Stimulated activated effector memory CD8-positive, alpha-beta T cell treated with anti-CD3 and anti-CD28 coated beads, Interleukin-12 subunit alpha, Interleukin-12 subunit beta, amount 100 ng/mL, for 72 hours (primary cell): ENCODE data around the gene SPTBN4.
"Not testable (repeated sequence)": the region's sequence is repeated elsewhere in the genome, so short reads cannot be mapped to it uniquely, and the experiment has no call there.

ENCODE experiments used
- ATAC-seq: fragments of 150-1000 bp; cut with Tn5 transposase; 2 replicates; pipeline ENCODE4 v1.10.0; 2021
- DNase-seq, 2 donors: peaks; one replicate each; pipeline ENCODE4 v3.0.0; 2021 to 2022; ENCODE audit warnings: low spot score in 2 of 2
- H3K27ac Mint-ChIP-seq: one replicate; pipeline ENCODE4 v1.8.0; 2022; ENCODE audit warnings: mild to moderate bottlenecking, mixed read lengths
- H3K36me3 Mint-ChIP-seq: one replicate; pipeline ENCODE4 v1.8.0; 2022; ENCODE audit warnings: mild to moderate bottlenecking, mixed read lengths
- H3K4me1 Mint-ChIP-seq: one replicate; pipeline ENCODE4 v1.8.0; 2022; ENCODE audit warnings: mixed read lengths
- H3K4me3 Mint-ChIP-seq: one replicate; pipeline ENCODE4 v1.8.0; 2022; ENCODE audit warnings: mild to moderate bottlenecking, mixed read lengths
- H3K9me3 Mint-ChIP-seq: one replicate; pipeline ENCODE4 v1.8.0; 2022; ENCODE audit warnings: mixed read lengths

SPTBN4 gene

GRCh38 chr19:40466985-40467734 is at the start of gene SPTBN4:
Gene SPTBN4 (plus strand): TSS chr19:40467001. CDS start chr19:40472622, 5,621 bp downstream.
- Mint-ChIP-seq H3K9me3 (no peaks in the 10 kb centered on the region), H3K4me1 (peaks cover 33% of the 10 kb centered on the region), H3K27ac (peak within 1 kb of the TSS; percentile 95), H3K36me3 (peaks cover 8% of the 10 kb centered on the region), H3K4me3 (peak within 1 kb of the TSS; percentile 82)
- DNase-seq (no peak), ATAC-seq (no peak)

GRCh38 chr19:40417643-40417981 is 49.2 kb upstream of the SPTBN4 start:
- Mint-ChIP-seq H3K4me3 (no peak overlapping the region), H3K9me3 (no peaks in the 10 kb centered on the region), H3K27ac (peak overlapping the region; percentile 75), H3K36me3 (peaks cover 31% of the 10 kb centered on the region), H3K4me1 (peaks cover 25% of the 10 kb centered on the region)
- DNase-seq (no peak), ATAC-seq (no peak)

- ATAC-seq = no peak
- H3K36me3 Mint-ChIP-seq = peaks cover 35% of the 10 kb centered on the region
- no peaks in the 10 kb centered on the region for H3K9me3 Mint-ChIP-seq
- H3K4me3 Mint-ChIP-seq = no peak overlapping the region
- H3K27ac Mint-ChIP-seq = peak overlapping the region; percentile 75
- no peak for DNase-seq
- peaks cover 29% of the 10 kb centered on the region for H3K4me1 Mint-ChIP-seq
Measured at GRCh38 chr19:40418040-40418439, 48.8 kb upstream of the SPTBN4 start.

GRCh38 chr19:40419066-40419612 is 47.7 kb upstream of the SPTBN4 start:
- no peak overlapping the region for H3K4me3 Mint-ChIP-seq
- H3K9me3 Mint-ChIP-seq = no peaks in the 10 kb centered on the region
- peaks cover 46% of the 10 kb centered on the region for H3K36me3 Mint-ChIP-seq
- DNase-seq (no peak), ATAC-seq (no peak)
- peaks cover 33% of the 10 kb centered on the region for H3K4me1 Mint-ChIP-seq
- H3K27ac Mint-ChIP-seq = peak overlapping the region; percentile 87

- peaks cover 53% of the 10 kb centered on the region for H3K36me3 Mint-ChIP-seq
- H3K4me3 Mint-ChIP-seq = peak overlapping the region; percentile 96
- ATAC-seq (no peak), DNase-seq (no peak)
- peaks cover 39% of the 10 kb centered on the region for H3K4me1 Mint-ChIP-seq
- peak overlapping the region; percentile 87 for H3K27ac Mint-ChIP-seq
- H3K9me3 Mint-ChIP-seq = no peaks in the 10 kb centered on the region
Measured at GRCh38 chr19:40419780-40420179, 47.0 kb upstream of the SPTBN4 start.

- Mint-ChIP-seq H3K9me3 (no peaks in the 10 kb centered on the region), H3K36me3 (peaks cover 57% of the 10 kb centered on the region), H3K27ac (peak overlapping the region; percentile 87), H3K4me3 (peak overlapping the region; percentile 96), H3K4me1 (peaks cover 41% of the 10 kb centered on the region)
- DNase-seq (no peak), ATAC-seq (no peak)
Measured at GRCh38 chr19:40420451-40420765, 46.4 kb upstream of the SPTBN4 start.

- no peaks in the 10 kb centered on the region for H3K9me3 Mint-ChIP-seq
- DNase-seq (peak; percentile 76 to 90), ATAC-seq (peak; percentile 64)
- H3K36me3 Mint-ChIP-seq = peaks cover 64% of the 10 kb centered on the region
- H3K27ac Mint-ChIP-seq = peak overlapping the region; percentile 87
- peaks cover 45% of the 10 kb centered on the region for H3K4me1 Mint-ChIP-seq
- peak overlapping the region; percentile 96 for H3K4me3 Mint-ChIP-seq
Measured at GRCh38 chr19:40420766-40421765, 45.7 kb upstream of the SPTBN4 start.

GRCh38 chr19:40421993-40422747 is 44.6 kb upstream of the SPTBN4 start:
- peak overlapping the region; percentile 87 for H3K27ac Mint-ChIP-seq
- peaks cover 43% of the 10 kb centered on the region for H3K4me1 Mint-ChIP-seq
- DNase-seq (no peak), ATAC-seq (no peak)
- H3K4me3 Mint-ChIP-seq = peak overlapping the region; percentile 96
- H3K9me3 Mint-ChIP-seq = no peaks in the 10 kb centered on the region
- peaks cover 59% of the 10 kb centered on the region for H3K36me3 Mint-ChIP-seq

GRCh38 chr19:40422748-40423566 is 43.8 kb upstream of the SPTBN4 start:
- no peak for ATAC-seq
- H3K4me3 Mint-ChIP-seq = peak overlapping the region; percentile 96
- peaks cover 35% of the 10 kb centered on the region for H3K4me1 Mint-ChIP-seq
- H3K9me3 Mint-ChIP-seq = no peaks in the 10 kb centered on the region
- peak overlapping the region; percentile 87 for H3K27ac Mint-ChIP-seq
- DNase-seq = no peak
- H3K36me3 Mint-ChIP-seq = peaks cover 59% of the 10 kb centered on the region

GRCh38 chr19:40423938-40424337 is 42.9 kb upstream of the SPTBN4 start:
- DNase-seq (no peak), ATAC-seq (no peak)
- peak overlapping the region; percentile 96 for H3K4me3 Mint-ChIP-seq
- H3K36me3 Mint-ChIP-seq = peaks cover 59% of the 10 kb centered on the region
- peaks cover 30% of the 10 kb centered on the region for H3K4me1 Mint-ChIP-seq
- H3K27ac Mint-ChIP-seq = peak overlapping the region; percentile 98
- no peaks in the 10 kb centered on the region for H3K9me3 Mint-ChIP-seq

GRCh38 chr19:40424637-40425449 is 42.0 kb upstream of the SPTBN4 start:
- H3K27ac Mint-ChIP-seq = peak overlapping the region; percentile 98

GRCh38 chr19:40425450-40426287 is 41.1 kb upstream of the SPTBN4 start, which contains the start of gene SERTAD1:
Gene SERTAD1 (minus strand): TSS chr19:40425992. CDS start chr19:40423546, 2,446 bp downstream.
- Mint-ChIP-seq H3K36me3 (peaks cover 54% of the 10 kb centered on the region), H3K4me1 (peaks cover 30% of the 10 kb centered on the region), H3K27ac (peak within 1 kb of the TSS; percentile 98), H3K4me3 (peak within 1 kb of the TSS; percentile 96), H3K9me3 (no peaks in the 10 kb centered on the region)
- DNase-seq (peak; percentile 98 to 100), ATAC-seq (peak; percentile 92)

More at GRCh38 chr19:40424637-40425449, 42.0 kb upstream of the SPTBN4 start:
- no peaks in the 10 kb centered on the region for H3K9me3 Mint-ChIP-seq
- H3K36me3 Mint-ChIP-seq = peaks cover 59% of the 10 kb centered on the region
- H3K4me3 Mint-ChIP-seq = peak overlapping the region; percentile 96
- DNase-seq = no peak
- peaks cover 30% of the 10 kb centered on the region for H3K4me1 Mint-ChIP-seq
- no peak for ATAC-seq

GRCh38 chr19:40428197-40428596 is 38.6 kb upstream of the SPTBN4 start:
- not testable (repeated sequence) for H3K27ac Mint-ChIP-seq, ATAC-seq, H3K9me3 Mint-ChIP-seq, H3K4me3 Mint-ChIP-seq, DNase-seq
- peaks cover 22% of the 10 kb centered on the region for H3K4me1 Mint-ChIP-seq
- peaks cover 31% of the 10 kb centered on the region for H3K36me3 Mint-ChIP-seq
